Thyroid gland (tissue), 4 donors: ENCODE results near the gene SLC25A21.

ENCODE experiments used
- POLR2A ChIP-seq, 2 donors: fragments of 450-650 bp; IDR thresholded peaks; one replicate each; pipeline ENCODE4 v1.6.1; 2017; ENCODE audit warnings: antibody characterized with exemption in 2 of 2, mild to moderate bottlenecking in 2 of 2, moderate library complexity in 1 of 2
- TF ChIP-seq, protein P1 (sequence below), 6 experiments: fragments of 200-600 bp in 3 of 6; fragments of 450-650 bp in 3 of 6; sonication (generic) in 3 of 6; IDR thresholded peaks; one replicate each; pipeline ENCODE4 v1.5.1; 2016 to 2019; ENCODE audit warnings: antibody characterized with exemption in 6 of 6, mild to moderate bottlenecking in 2 of 6, inconsistent platforms in 1 of 6, moderate library complexity in 1 of 6

GRCh38 chr14:37131205-37131604 lies 41.2 kb downstream of the SLC25A21 start:
- TF ChIP-seq, protein P1, sequence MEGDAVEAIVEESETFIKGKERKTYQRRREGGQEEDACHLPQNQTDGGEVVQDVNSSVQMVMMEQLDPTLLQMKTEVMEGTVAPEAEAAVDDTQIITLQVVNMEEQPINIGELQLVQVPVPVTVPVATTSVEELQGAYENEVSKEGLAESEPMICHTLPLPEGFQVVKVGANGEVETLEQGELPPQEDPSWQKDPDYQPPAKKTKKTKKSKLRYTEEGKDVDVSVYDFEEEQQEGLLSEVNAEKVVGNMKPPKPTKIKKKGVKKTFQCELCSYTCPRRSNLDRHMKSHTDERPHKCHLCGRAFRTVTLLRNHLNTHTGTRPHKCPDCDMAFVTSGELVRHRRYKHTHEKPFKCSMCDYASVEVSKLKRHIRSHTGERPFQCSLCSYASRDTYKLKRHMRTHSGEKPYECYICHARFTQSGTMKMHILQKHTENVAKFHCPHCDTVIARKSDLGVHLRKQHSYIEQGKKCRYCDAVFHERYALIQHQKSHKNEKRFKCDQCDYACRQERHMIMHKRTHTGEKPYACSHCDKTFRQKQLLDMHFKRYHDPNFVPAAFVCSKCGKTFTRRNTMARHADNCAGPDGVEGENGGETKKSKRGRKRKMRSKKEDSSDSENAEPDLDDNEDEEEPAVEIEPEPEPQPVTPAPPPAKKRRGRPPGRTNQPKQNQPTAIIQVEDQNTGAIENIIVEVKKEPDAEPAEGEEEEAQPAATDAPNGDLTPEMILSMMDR (IDR thresholded peaks at IDR 0.05) = no peak
- TF ChIP-seq POLR2A (IDR thresholded peaks at IDR 0.05) = no peak
